Spleen (tissue), 11 donors: ENCODE data around the gene SHC3. TPM values are rescaled to one million over a fixed set of nuclear protein-coding genes. Genes with fewer than 3 reads are reported as not detected.

Experiments
- DNase-seq: peaks from one replicate; pipeline ENCODE4 v3.0.0-alpha.2; 2020
- H3K27ac ChIP-seq, 8 donors: fragments of 200-600 bp; sonication (generic) in 7 of 8; 1 replicate in 4 of 8; 2 replicates in 4 of 8; pipeline versions ENCODE4 v1.5.0 to v1.8.0; 2016 to 2021; ENCODE audit warnings: inconsistent platforms in 4 of 8, mild to moderate bottlenecking in 4 of 8, moderate library complexity in 1 of 8
- H3K27me3 ChIP-seq, 7 donors: fragments of 200-600 bp; sonication (generic) in 6 of 7; replicated peaks in 1 of 7; 1 replicate in 4 of 7; 2 replicates in 3 of 7; pipeline versions ENCODE4 v1.5.0 to v1.8.0; 2016 to 2021; ENCODE audit warnings: inconsistent platforms in 3 of 7, mild to moderate bottlenecking in 1 of 7
- H3K36me3 ChIP-seq, 6 donors: fragments of 200-600 bp; sonication (generic) in 5 of 6; 1 replicate in 4 of 6; 2 replicates in 2 of 6; pipeline versions ENCODE4 v1.5.0 to v1.8.0; 2016 to 2021; ENCODE audit warnings: inconsistent platforms in 2 of 6
- H3K4me1 ChIP-seq, 6 donors: fragments of 200-600 bp; sonication (generic) in 5 of 6; 1 replicate in 3 of 6; 2 replicates in 3 of 6; pipeline versions ENCODE4 v1.5.0 to v1.8.0; 2016 to 2021; ENCODE audit warnings: inconsistent platforms in 3 of 6
- H3K4me3 ChIP-seq, 8 donors: fragments of 200-600 bp; sonication (generic) in 7 of 8; 1 replicate in 4 of 8; 2 replicates in 4 of 8; pipeline versions ENCODE4 v1.5.0 to v1.8.0; 2016 to 2021; ENCODE audit warnings: inconsistent platforms in 4 of 8, mild to moderate bottlenecking in 4 of 8, moderate library complexity in 2 of 8
- H3K9me3 ChIP-seq, 8 donors: fragments of 200-600 bp; sonication (generic) in 7 of 8; 1 replicate in 4 of 8; 2 replicates in 4 of 8; pipeline versions ENCODE4 v1.5.0 to v1.8.0; 2016 to 2021; ENCODE audit warnings: inconsistent platforms in 4 of 8
- CTCF ChIP-seq, 11 experiments: fragments of 200-600 bp in 7 of 11; fragments of 450-650 bp in 4 of 11; sonication (generic) in 4 of 11; IDR thresholded peaks in 8 of 11; conservative IDR thresholded peaks in 3 of 11; 1 replicate in 7 of 11; 2 replicates in 4 of 11; pipeline versions ENCODE4 v1.4.0 to v1.8.0; 2016 to 2021; ENCODE audit warnings: antibody characterized with exemption in 11 of 11, inconsistent platforms in 4 of 11, mild to moderate bottlenecking in 1 of 11
- POLR2A ChIP-seq, 3 donors: fragments of 450-650 bp; IDR thresholded peaks; one replicate each; pipeline ENCODE4 v1.5.1; 2017; ENCODE audit warnings: antibody characterized with exemption in 3 of 3, mild to moderate bottlenecking in 1 of 3
- POLR2AphosphoS5 ChIP-seq, 3 donors: sonication (generic); formaldehyde crosslinking; IDR thresholded peaks; one replicate each; pipeline ENCODE4 v1.5.1; 2017; ENCODE audit warnings: antibody characterized with exemption in 3 of 3
- WGBS, 5 donors: extraction: QIAGEN DNeasy Blood & Tissue Kit in 3 of 5; methylation state at CpG; one replicate each; pipeline versions ENCODE4 v1.1.5 to v1.1.7; 2013 to 2018; 5-methylcytosine and 5-hydroxymethylcytosine counted together
- intact Hi-C: fragments of 100-400 bp; cut with DNase I; formaldehyde crosslinking; loops from one replicate; pipeline ENCODE4 v1.15.0; 2023; ENCODE audit warnings: low total_unique reads
- polyA plus RNA-seq, 3 donors: library from polyadenylated mRNA; stranded (reverse); fragments of 200-250 nt; gene quantifications; one replicate each; pipeline ENCODE4 v1.2.1, GENCODE V29; 2013
- total RNA-seq, 7 donors: library from RNA; depleted of rRNA in 3 of 7; stranded (reverse); fragments of >200 nt in 3 of 7; fragmentation: NEBNext Ultra II Directional in 4 of 7; extraction: Animal tissue kit (Norgen Biotek cat#: 25700) in 4 of 7; gene quantifications; one replicate each; pipeline versions ENCODE4 v1.1.0 to v1.2.1, GENCODE V29; 2016 to 2021
- donor health status: healthy with polysubstance abuse.
- donor health status: DM: no; HTN: no; CAD: no; lungs with moderate emphysema.
- donor health status: DM: no; HTN: no; CAD: no.
- donor health status: Bipolar disorder and iron deficiency.
- donor health status: healthy.
- donor health status: DM: no; HTN: no; CAD: no.
- donor health status: DM: yes; HTN: yes; CAD: no.

The SHC3 gene
- total and polyA plus RNA-seq, 10 donors, result 0.03 to 0.70 (median 0.07) TPM; not detected in 1

DNA sequence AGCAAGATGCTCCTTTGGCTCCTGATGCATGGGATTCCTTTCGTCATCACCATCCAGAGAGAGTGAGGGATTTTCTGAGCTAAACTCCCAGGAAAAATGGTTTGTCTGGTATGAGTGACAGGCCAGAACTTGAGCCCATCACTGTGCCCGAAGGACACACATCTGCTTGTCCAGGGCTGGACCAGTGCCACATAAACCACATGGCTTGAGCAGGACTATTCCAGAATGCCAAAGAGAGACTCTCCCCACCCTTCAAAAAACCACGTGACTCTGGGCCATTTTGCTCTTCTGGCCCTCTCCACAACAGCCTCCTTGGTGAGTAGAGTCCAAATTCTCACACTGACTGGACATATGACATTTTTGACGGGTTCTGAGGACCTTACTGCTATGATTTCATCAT is 46.4 kb upstream of the SHC3 start:
- Histone ChIP-seq H3K4me1 (no peaks in the 10 kb centered on the region), H3K36me3 (no peaks in the 10 kb centered on the region), H3K4me3 (no peak overlapping the region), H3K9me3 (no peaks in the 10 kb centered on the region), H3K27ac (no peak overlapping the region), H3K27me3 (peaks cover 0 to 15% (median 0%) of the 10 kb centered on the region in 7 donors)
- no peak for DNase-seq
- TF ChIP-seq POLR2A (IDR thresholded peaks at IDR 0.05) (no peak), CTCF (IDR thresholded peaks at IDR 0.05 in 8 of 11, conservative IDR thresholded peaks at IDR 0.05 in 3 of 11) (no peak)
- intact Hi-C loops, result no loop called here
- 76 to 84% (median 80%) methylated on average over 4 of the region's 4 CpGs for WGBS, 5 donors

GRCh38 chr9:89224633-89225032 is 46.0 kb upstream of the SHC3 start:
- Histone ChIP-seq H3K9me3 (no peaks in the 10 kb centered on the region), H3K4me3 (no peak overlapping the region)

DNA sequence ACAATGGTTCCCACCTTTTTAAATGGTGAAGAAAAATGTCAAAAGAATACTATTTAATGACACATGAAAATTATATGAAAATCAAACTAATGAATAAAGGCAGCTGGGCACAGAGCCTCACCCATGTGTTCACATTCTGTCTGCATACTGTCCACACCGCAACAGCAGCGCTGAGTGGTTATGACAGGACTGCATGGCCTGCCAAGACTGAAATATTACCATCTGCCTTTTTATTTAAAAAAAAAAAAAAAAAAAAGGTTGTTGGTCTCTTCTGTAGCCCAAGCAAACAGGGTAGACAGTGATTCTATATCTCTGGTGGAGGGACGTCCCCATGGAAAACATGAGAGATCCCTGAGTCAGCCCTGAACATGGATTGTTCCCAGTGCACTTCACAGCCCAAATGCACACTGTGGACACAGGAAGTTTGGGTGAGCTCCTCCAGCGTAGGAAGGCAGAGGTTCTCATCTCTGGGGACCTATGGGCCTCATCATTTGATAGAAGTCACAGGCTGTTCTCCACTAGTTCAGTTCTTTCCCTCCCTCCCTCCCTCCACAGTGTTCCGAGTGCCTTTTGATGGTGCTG is 44.9 kb upstream of the SHC3 start:
- H3K4me3 ChIP-seq, result no peak overlapping the region
- no peak for TF ChIP-seq POLR2AphosphoS5 (IDR thresholded peaks at IDR 0.05)
- no peak for TF ChIP-seq POLR2A (IDR thresholded peaks at IDR 0.05)
- TF ChIP-seq CTCF (IDR thresholded peaks at IDR 0.05 in 8 of 11, conservative IDR thresholded peaks at IDR 0.05 in 3 of 11), result no peak
- H3K9me3 ChIP-seq, result no peaks in the 10 kb centered on the region
- intact Hi-C loops, result no loop called here
- no peak overlapping the region for H3K27ac ChIP-seq
- 86 to 92% (median 87%) methylated on average over 5 of the region's 5 CpGs for WGBS, 5 donors
- no peaks in the 10 kb centered on the region for H3K36me3 ChIP-seq
- peaks cover 0 to 15% (median 0%) of the 10 kb centered on the region in 7 donors for H3K27me3 ChIP-seq
- no peak for DNase-seq
- no peaks in the 10 kb centered on the region for H3K4me1 ChIP-seq

More at GRCh38 chr9:89224633-89225032, 46.0 kb upstream of the SHC3 start:
- Histone ChIP-seq H3K27ac (no peak overlapping the region), H3K36me3 (no peaks in the 10 kb centered on the region), H3K4me1 (no peaks in the 10 kb centered on the region), H3K27me3 (peaks cover 0 to 15% (median 0%) of the 10 kb centered on the region in 7 donors)
- DNase-seq, result no peak
- intact Hi-C loops, result no loop called here
- TF ChIP-seq CTCF (IDR thresholded peaks at IDR 0.05 in 8 of 11, conservative IDR thresholded peaks at IDR 0.05 in 3 of 11) (no peak), POLR2A (IDR thresholded peaks at IDR 0.05) (no peak), POLR2AphosphoS5 (IDR thresholded peaks at IDR 0.05) (no peak)
- 89 to 97% (median 92%) methylated on average over 4 of the region's 4 CpGs for WGBS, 5 donors

DNA sequence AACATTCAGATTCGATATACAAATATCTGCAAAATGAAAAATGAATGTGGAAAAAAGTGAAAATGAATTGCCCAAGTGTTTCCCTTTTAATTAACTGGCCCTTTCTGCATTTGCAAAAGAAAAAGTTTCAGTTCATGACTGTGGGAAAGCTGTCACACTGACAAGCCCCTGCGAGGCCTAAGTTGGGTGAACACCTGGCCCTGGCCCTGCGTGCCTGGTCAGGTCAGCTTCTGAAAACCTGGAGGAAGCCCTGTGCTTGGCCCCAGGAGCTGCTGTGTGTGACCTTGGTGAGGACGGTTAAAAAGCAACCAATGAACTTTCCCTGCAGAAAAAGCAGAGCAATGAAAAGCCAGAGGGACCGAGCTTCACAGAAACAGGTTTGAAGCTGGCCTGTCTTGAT is 41.0 kb upstream of the SHC3 start:
- no peak for DNase-seq
- intact Hi-C loops, result no loop called here
- 79 to 86% (median 84%) methylated on average over 5 of the region's 5 CpGs for WGBS, 5 donors
- Histone ChIP-seq H3K4me1 (no peaks in the 10 kb centered on the region), H3K27me3 (no peaks in the 10 kb centered on the region), H3K9me3 (no peaks in the 10 kb centered on the region), H3K36me3 (no peaks in the 10 kb centered on the region), H3K4me3 (no peak overlapping the region), H3K27ac (no peak overlapping the region)
- TF ChIP-seq CTCF (IDR thresholded peaks at IDR 0.05 in 8 of 11, conservative IDR thresholded peaks at IDR 0.05 in 3 of 11) (no peak), POLR2AphosphoS5 (IDR thresholded peaks at IDR 0.05) (no peak), POLR2A (IDR thresholded peaks at IDR 0.05) (no peak)
